HepG2 (cell line): ENCODE measurements around the gene DCST2. TPM values are rescaled to one million over a fixed set of nuclear protein-coding genes. Genes with fewer than 3 reads are reported as not detected.
A peak's percentile ranks its signal among the peaks of the same experiment; 100 is the strongest.

Source experiments
- ATAC-seq: fragments of 200-7000 bp; cut with Tn5 transposase; 3 replicates; pipeline ENCODE4 v1.9.1; 2020; ENCODE audit warnings: mild to moderate bottlenecking, moderate library complexity
- BruUV-seq: library from RNA; stranded (reverse); fragments of 400-500 nt; replicated peaks from 2 replicates; lab custom pipeline; 2021; lab: Mats Ljungman, UMichigan
- CTCF ChIA-PET: fragments of 300-600 bp; formaldehyde crosslinking; extraction: SDS; loops from one replicate; lab custom pipeline; 2021; ENCODE audit warnings: low total read pairs, inconsistent platforms, low intra/inter-chr PET ratio; lab: Yijun Ruan, JAX
- POLR2A ChIA-PET: fragments of 350-600 bp; sonication (Branson Sonifier 250); formaldehyde crosslinking; loops from one replicate; lab custom pipeline; 2020; ENCODE audit warnings: antibody characterized with exemption, inconsistent platforms; lab: Yijun Ruan, JAX
- DNase-seq: peaks from one replicate; pipeline ENCODE4 v3.0.0-alpha.2; 2015; ENCODE audit warnings: low spot score
- FAIRE-seq: peaks from 3 replicates; lab custom pipeline; 2011; peaks lifted over from hg19 to GRCh38; lab: Jason Lieb, UNC
- H2AFZ ChIP-seq: one replicate; pipeline ENCODE4 v1.6.1; 2011; ENCODE audit warnings: low read length, inconsistent platforms
- H3K27ac ChIP-seq: fragments of 300-600 bp; 3 replicates; pipeline ENCODE4 v1.8.0; 2011; ENCODE audit warnings: mixed run types, mild to moderate bottlenecking, mixed read lengths, low read length, inconsistent platforms; ENCODE audit not compliant: insufficient read depth; ENCODE audit errors: extremely low read length
- H3K27me3 ChIP-seq, 2 experiments: fragments of 200-600 bp in 1 of 2; 2 replicates in 1 of 2; 3 replicates in 1 of 2; pipeline versions ENCODE4 v1.6.0 to v1.8.0; 2011; ENCODE audit warnings: low read length in 2 of 2, mild to moderate bottlenecking in 2 of 2, moderate library complexity in 2 of 2, inconsistent platforms in 1 of 2; ENCODE audit not compliant: insufficient read depth in 2 of 2, control insufficient read depth in 1 of 2
- H3K36me3 ChIP-seq, 2 experiments: fragments of 200-600 bp in 1 of 2; replicated peaks in 1 of 2; 2 replicates in 1 of 2; 3 replicates in 1 of 2; pipeline versions ENCODE4 v1.5.1 to v1.8.0; 2011; ENCODE audit warnings: low read length in 2 of 2, inconsistent platforms in 1 of 2; ENCODE audit not compliant: insufficient read depth in 2 of 2, control insufficient read depth in 1 of 2
- H3K4me1 ChIP-seq: 2 replicates; pipeline ENCODE4 v1.5.1; 2012; ENCODE audit warnings: low read length, inconsistent platforms; ENCODE audit not compliant: insufficient read depth
- H3K4me2 ChIP-seq: 2 replicates; pipeline ENCODE4 v1.6.0; 2011; ENCODE audit warnings: low read depth, low read length, inconsistent platforms
- H3K4me3 ChIP-seq, 3 experiments: fragments of 200-600 bp in 1 of 3; sonication (generic), shearing (Covaris generic) in 1 of 3; replicated peaks in 1 of 3; 2 replicates each; pipeline ENCODE4 v1.5.1; 2011 to 2016; ENCODE audit warnings: low read length in 3 of 3, inconsistent platforms in 2 of 3, low read depth in 2 of 3, mild to moderate bottlenecking in 2 of 3, control low read depth in 1 of 3, mixed read lengths in 1 of 3; ENCODE audit not compliant: insufficient read depth in 1 of 3
- H3K79me2 ChIP-seq: one replicate; pipeline ENCODE4 v1.6.1; 2011; ENCODE audit warnings: low read length, inconsistent platforms; ENCODE audit not compliant: insufficient read depth
- H3K9ac ChIP-seq: 2 replicates; pipeline ENCODE4 v1.6.0; 2011; ENCODE audit warnings: mild to moderate bottlenecking, low read depth, low read length, inconsistent platforms; ENCODE audit not compliant: insufficient read depth
- H3K9me3 ChIP-seq: 2 replicates; pipeline ENCODE4 v1.5.1; 2012; ENCODE audit warnings: mild to moderate bottlenecking, low read length
- H4K20me1 ChIP-seq: 2 replicates; pipeline ENCODE4 v1.6.0; 2011; ENCODE audit warnings: inconsistent platforms, mild to moderate bottlenecking, low read length, moderate library complexity; ENCODE audit not compliant: insufficient read depth
- DPF2 ChIP-seq: sonication (generic); formaldehyde crosslinking; IDR thresholded peaks from 2 replicates; pipeline ENCODE4 v1.4.0; 2020; ENCODE audit warnings: mild to moderate bottlenecking, low read depth, missing genetic modification reagents, borderline replicate concordance
- E2F1 ChIP-seq: sonication (generic); formaldehyde crosslinking; IDR thresholded peaks from 2 replicates; pipeline ENCODE4 v1.5.0; 2020; ENCODE audit warnings: missing genetic modification reagents
- MXI1 ChIP-seq: IDR thresholded peaks from 3 replicates; pipeline ENCODE4 v1.6.1; 2012; ENCODE audit warnings: low read depth, low read length, inconsistent platforms, borderline replicate concordance
- PCBP1 ChIP-seq: fragments of 200-400 bp; formaldehyde crosslinking; IDR thresholded peaks from 2 replicates; pipeline ENCODE4 v1.6.1; 2017; ENCODE audit warnings: mild to moderate bottlenecking, low read depth, low read length, borderline replicate concordance
- ZFYVE20 ChIP-seq: sonication (generic); formaldehyde crosslinking; IDR thresholded peaks from 2 replicates; pipeline ENCODE4 v1.8.0; 2023; ENCODE audit warnings: low read depth, mild to moderate bottlenecking, moderate library complexity, missing genetic modification reagents, borderline replicate concordance
- ZNF775 ChIP-seq: sonication (generic); formaldehyde crosslinking; IDR thresholded peaks from 2 replicates; pipeline ENCODE4 v1.4.0; 2020; ENCODE audit warnings: missing genetic modification reagents, mild to moderate bottlenecking, moderate library complexity, borderline replicate concordance
- WGBS: methylation state at CpG from one replicate; pipeline ENCODE4 v1.1.6; 2017; ENCODE audit warnings: low lambda C conversion rate; 5-methylcytosine and 5-hydroxymethylcytosine counted together
- in situ Hi-C: cut with HindIII; loops from 2 replicates; pipeline ENCODE4 v1.10.0; 2017; ENCODE audit warnings: low pct_unique_long_range_greater_than_20kb; ENCODE audit not compliant: extremely low pct_ligation_motif_present
- intact Hi-C: fragments of 100-400 bp; cut with micrococcal nuclease; formaldehyde crosslinking; loops from one replicate; pipeline ENCODE4 v1.10.0; 2022; ENCODE audit not compliant: unreplicated experiment
- polyA plus RNA-seq, 8 experiments: library from polyadenylated mRNA; depleted of rRNA in 3 of 8; stranded (reverse) in 7 of 8; unstranded in 1 of 8; fragments of >200 nt; fragmentation: Illumina TruSeq in 4 of 8; extraction: Trizol in 4 of 8; gene quantifications; 2 replicates each; pipeline versions ENCODE4 v1.2.1 to v1.2.3, GENCODE V29; 2011 to 2016; ENCODE audit warnings: low read depth in 4 of 8, missing spikeins in 1 of 8, mixed read lengths in 1 of 8; ENCODE audit not compliant: insufficient read depth in 1 of 8
- total RNA-seq, 5 experiments: library from RNA; depleted of rRNA; stranded (reverse); fragments of >200 nt; fragmentation: Illumina TruSeq; extraction: Trizol; gene quantifications; 2 replicates each; pipeline ENCODE4 v1.2.3, GENCODE V29; 2016; ENCODE audit warnings: low read depth in 1 of 5
- TF ChIP-seq, protein P1 (sequence below): sonication (generic); formaldehyde crosslinking; IDR thresholded peaks from 2 replicates; pipeline ENCODE4 v1.4.0; 2020; ENCODE audit warnings: missing genetic modification reagents

Gene DCST2
- total and polyA plus RNA-seq, 2 of the 13 experiments (the other 11 are each of a cell fraction or from before 2014, with no cell fraction given): 0.74 TPM; not detected in 1

DNA sequence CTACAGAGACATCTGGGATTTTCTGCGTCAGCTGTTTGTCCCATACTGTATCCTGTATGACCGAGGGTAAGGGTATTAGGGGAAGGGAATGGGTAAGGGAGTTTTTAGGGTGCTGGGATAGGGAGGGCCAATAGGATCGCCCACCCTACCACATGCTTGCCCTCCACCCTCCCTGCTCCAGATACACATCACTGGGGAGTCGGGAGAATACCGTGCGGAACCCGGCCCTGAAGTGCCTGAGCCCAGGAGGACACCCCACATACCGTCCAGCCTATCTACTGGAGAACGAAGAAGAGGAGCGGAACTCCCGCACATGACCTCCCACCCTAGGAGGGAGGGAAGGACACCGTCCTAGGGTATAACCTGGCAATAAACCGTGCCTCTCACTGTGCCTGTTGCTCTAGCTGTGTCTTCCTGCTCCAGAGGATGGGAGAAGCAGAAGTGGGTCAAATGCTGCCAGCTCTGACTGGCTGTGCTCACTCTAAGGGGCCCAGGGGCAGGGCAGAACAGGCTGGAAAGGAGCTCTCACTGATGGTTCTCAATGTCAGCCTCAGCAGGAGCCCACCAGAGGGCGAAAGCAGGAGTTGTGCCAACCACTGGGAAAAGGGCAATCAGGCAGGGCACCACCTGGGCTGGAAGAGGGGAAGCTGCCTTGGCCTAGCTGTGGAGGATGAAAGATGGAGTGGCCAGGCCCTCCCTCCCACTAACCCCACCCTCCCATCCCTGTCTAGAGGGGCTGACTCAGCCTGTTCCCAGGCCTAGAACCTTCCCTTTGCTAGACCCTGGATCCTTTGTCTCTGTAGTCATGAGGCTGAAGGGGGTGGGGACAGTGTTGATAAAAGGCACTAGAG is 40.6 kb downstream of the DCST2 start (continued):
- TF ChIP-seq MXI1 (no peak), ZNF775 (CRISPR knock-in tag) (no peak), E2F1 (CRISPR knock-in tag) (no peak), PCBP1 (no peak), ZFYVE20 (no peak)

DNA sequence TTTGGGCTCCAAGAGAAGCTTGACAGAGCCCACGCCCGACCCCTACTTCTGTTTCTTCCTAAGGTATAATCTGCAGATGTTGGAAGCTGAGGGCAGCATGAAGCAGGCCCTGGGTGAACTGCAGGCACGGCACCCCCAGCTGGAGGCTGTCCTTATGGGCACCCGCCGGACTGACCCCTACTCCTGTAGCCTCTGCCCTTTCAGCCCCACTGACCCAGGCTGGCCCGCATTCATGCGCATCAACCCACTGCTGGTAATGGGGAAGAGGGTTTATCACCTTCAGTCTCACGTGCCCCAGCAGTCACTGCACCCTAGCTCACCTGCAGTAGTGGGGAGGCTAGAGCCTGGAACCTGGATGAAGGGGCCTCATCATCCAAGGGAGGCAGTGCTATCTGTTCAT is 43.3 kb downstream of the DCST2 start:
- no peak overlapping the region for H3K4me2 ChIP-seq
- H3K27me3 ChIP-seq: no peaks in the 10 kb centered on the region
- FAIRE-seq: no peak
- no peak overlapping the region for H3K27ac ChIP-seq
- peaks cover 5 to 18% of the 10 kb centered on the region in 2 experiments; a peak in 2 of 5 replicates for H3K36me3 ChIP-seq
- intact Hi-C loops: no loop called here
- no peak overlapping the region for H3K4me3 ChIP-seq
- in situ Hi-C loops: no loop called here
- WGBS: 96% methylated on average over 8 of the region's 8 CpGs
- BruUV-seq: no TSS peak
- no peaks in the 10 kb centered on the region for H3K9me3 ChIP-seq
- H3K9ac ChIP-seq: no peak overlapping the region
- peaks cover 27% of the 10 kb centered on the region for H3K4me1 ChIP-seq
- no peak for ATAC-seq
- no peak for TF ChIP-seq DPF2
- TF ChIP-seq, protein P1, sequence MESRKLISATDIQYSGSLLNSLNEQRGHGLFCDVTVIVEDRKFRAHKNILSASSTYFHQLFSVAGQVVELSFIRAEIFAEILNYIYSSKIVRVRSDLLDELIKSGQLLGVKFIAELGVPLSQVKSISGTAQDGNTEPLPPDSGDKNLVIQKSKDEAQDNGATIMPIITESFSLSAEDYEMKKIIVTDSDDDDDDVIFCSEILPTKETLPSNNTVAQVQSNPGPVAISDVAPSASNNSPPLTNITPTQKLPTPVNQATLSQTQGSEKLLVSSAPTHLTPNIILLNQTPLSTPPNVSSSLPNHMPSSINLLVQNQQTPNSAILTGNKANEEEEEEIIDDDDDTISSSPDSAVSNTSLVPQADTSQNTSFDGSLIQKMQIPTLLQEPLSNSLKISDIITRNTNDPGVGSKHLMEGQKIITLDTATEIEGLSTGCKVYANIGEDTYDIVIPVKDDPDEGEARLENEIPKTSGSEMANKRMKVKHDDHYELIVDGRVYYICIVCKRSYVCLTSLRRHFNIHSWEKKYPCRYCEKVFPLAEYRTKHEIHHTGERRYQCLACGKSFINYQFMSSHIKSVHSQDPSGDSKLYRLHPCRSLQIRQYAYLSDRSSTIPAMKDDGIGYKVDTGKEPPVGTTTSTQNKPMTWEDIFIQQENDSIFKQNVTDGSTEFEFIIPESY (CRISPR knock-in tag): 0 out of 2 replicates have a peak, but pooled peaks have one; percentile 24
- H3K79me2 ChIP-seq: no peaks in the 10 kb centered on the region
- H4K20me1 ChIP-seq: no peaks in the 10 kb centered on the region
- no peak overlapping the region for H2AFZ ChIP-seq
- ChIA-PET CTCF (no interaction called here), POLR2A (interaction anchor here (0.7 kb wide), 1 partner anchor 10 kb away, joined by 3 read pairs; no protein-coding TSS in a partner anchor)
- no peak for DNase-seq
